IMR-90 (cell line): ENCODE results near the gene RBM42. TPM values are rescaled to one million over a fixed set of nuclear protein-coding genes. Genes with fewer than 3 reads are reported as not detected.
A peak's percentile ranks its signal among the peaks of the same experiment; 100 is the strongest.

Experiments used
- ATAC-seq: fragments of 200-7000 bp; cut with Tn5 transposase; 2 replicates; pipeline ENCODE4 v1.9.1; 2020; ENCODE audit warnings: low read depth, mild to moderate bottlenecking, moderate library complexity
- Bru-seq: library from RNA; stranded (reverse); fragments of 400-500 nt; gene quantifications from one replicate; lab custom pipeline; 2021; lab: Mats Ljungman, UMichigan
- BruChase-seq, 2 experiments: library from RNA; stranded (reverse); fragments of 400-500 nt; gene quantifications; one replicate each; lab custom pipeline; 2021; lab: Mats Ljungman, UMichigan
- BruUV-seq: library from RNA; stranded (reverse); fragments of 400-500 nt; replicated peaks from 2 replicates; lab custom pipeline; 2021; lab: Mats Ljungman, UMichigan
- CTCF ChIA-PET: fragments of 300-600 bp; formaldehyde crosslinking; extraction: SDS; loops from one replicate; lab custom pipeline; 2021; ENCODE audit warnings: antibody characterized with exemption; lab: Yijun Ruan, JAX
- POLR2A ChIA-PET: fragments of 300-600 bp; sonication (Branson Sonifier 250); formaldehyde crosslinking; loops from one replicate; lab custom pipeline; 2022; ENCODE audit warnings: antibody characterized with exemption; ENCODE audit not compliant: unreplicated experiment; lab: Charles Lee
- DNase-seq: peaks from one replicate; pipeline ENCODE4 v3.0.0; 2013
- H2AFZ ChIP-seq: replicated peaks from 2 replicates; pipeline ENCODE3; 2013; ENCODE audit warnings: low read length, mild to moderate bottlenecking; ENCODE audit not compliant: poor library complexity
- H2AK5ac ChIP-seq: 2 replicates; pipeline ENCODE4 v1.6.1; 2013; ENCODE audit warnings: low read depth, low read length, inconsistent platforms
- H2AK9ac ChIP-seq: replicated peaks from 2 replicates; pipeline ENCODE3; 2013; ENCODE audit warnings: mild to moderate bottlenecking, low read depth, low read length, moderate library complexity; ENCODE audit not compliant: poor library complexity
- H2BK120ac ChIP-seq: 2 replicates; pipeline ENCODE4 v1.6.1; 2013; ENCODE audit warnings: low read depth, low read length, inconsistent platforms
- H2BK15ac ChIP-seq: 3 replicates; pipeline ENCODE4 v1.6.1; 2013; ENCODE audit warnings: low read depth, low read length, inconsistent platforms
- H2BK20ac ChIP-seq: 2 replicates; pipeline ENCODE4 v1.6.1; 2013; ENCODE audit warnings: low read depth, mild to moderate bottlenecking, inconsistent platforms, low read length, moderate library complexity
- H2BK5ac ChIP-seq: 2 replicates; pipeline ENCODE4 v1.6.1; 2013; ENCODE audit warnings: mild to moderate bottlenecking, low read depth, low read length, inconsistent platforms; ENCODE audit not compliant: poor library complexity, severe bottlenecking
- H3K14ac ChIP-seq: replicated peaks from 2 replicates; pipeline ENCODE4 v1.6.1; 2013; ENCODE audit warnings: low read depth, low read length, inconsistent platforms
- H3K18ac ChIP-seq: 2 replicates; pipeline ENCODE4 v1.6.1; 2013; ENCODE audit warnings: low read depth, low read length, control low read depth
- H3K23ac ChIP-seq: 2 replicates; pipeline ENCODE4 v1.6.1; 2013; ENCODE audit warnings: low read depth, low read length, inconsistent platforms
- H3K27ac ChIP-seq: 2 replicates; pipeline ENCODE4 v1.5.1; 2013; ENCODE audit warnings: mild to moderate bottlenecking, control low read depth, low read length; ENCODE audit not compliant: insufficient read depth
- H3K27me3 ChIP-seq: 2 replicates; pipeline ENCODE4 v1.6.1; 2013; ENCODE audit warnings: low read length; ENCODE audit not compliant: control insufficient read depth, insufficient read depth
- H3K36me3 ChIP-seq: 2 replicates; pipeline ENCODE4 v1.6.1; 2013; ENCODE audit warnings: low read length, mixed read lengths; ENCODE audit not compliant: control insufficient read depth, insufficient read depth
- H3K4ac ChIP-seq: 2 replicates; pipeline ENCODE4 v1.6.1; 2013; ENCODE audit warnings: low read depth, low read length, inconsistent platforms
- H3K4me1 ChIP-seq: 2 replicates; pipeline ENCODE4 v1.6.1; 2013; ENCODE audit warnings: low read length, mixed read lengths; ENCODE audit not compliant: control insufficient read depth, insufficient read depth
- H3K4me2 ChIP-seq: 2 replicates; pipeline ENCODE4 v1.6.1; 2013; ENCODE audit warnings: low read depth, mild to moderate bottlenecking, control low read depth, low read length, moderate library complexity
- H3K4me3 ChIP-seq: 2 replicates; pipeline ENCODE4 v1.5.1; 2013; ENCODE audit warnings: low read depth, mild to moderate bottlenecking, control low read depth, low read length, moderate library complexity; ENCODE audit not compliant: insufficient read depth
- H3K56ac ChIP-seq: 2 replicates; pipeline ENCODE4 v1.6.1; 2013; ENCODE audit warnings: low read length, inconsistent platforms; ENCODE audit not compliant: insufficient read depth; ENCODE audit errors: extremely low read depth
- H3K79me1 ChIP-seq, 2 experiments: 2 replicates each; pipeline ENCODE4 v1.6.1; 2013; ENCODE audit warnings: low read length in 2 of 2, inconsistent platforms in 1 of 2, low read depth in 1 of 2
- H3K9ac ChIP-seq: 2 replicates; pipeline ENCODE4 v1.6.1; 2013; ENCODE audit warnings: low read depth, low read length, control low read depth
- H3K9me1 ChIP-seq: 2 replicates; pipeline ENCODE4 v1.6.1; 2013; ENCODE audit warnings: low read length, inconsistent platforms; ENCODE audit not compliant: insufficient read depth
- H3K9me3 ChIP-seq: 2 replicates; pipeline ENCODE4 v1.6.1; 2013; ENCODE audit warnings: low read length; ENCODE audit not compliant: control insufficient read depth, insufficient read depth
- H4K20me1 ChIP-seq: 2 replicates; pipeline ENCODE4 v1.6.1; 2013; ENCODE audit warnings: low read length, inconsistent platforms; ENCODE audit not compliant: insufficient read depth
- H4K5ac ChIP-seq: 2 replicates; pipeline ENCODE4 v1.6.1; 2013; ENCODE audit warnings: mild to moderate bottlenecking, low read depth, low read length, control low read depth
- H4K8ac ChIP-seq, 2 experiments: 2 replicates each; pipeline ENCODE4 v1.6.1; 2013; ENCODE audit warnings: low read depth in 2 of 2, low read length in 2 of 2, control low read depth in 1 of 2, inconsistent platforms in 1 of 2
- H4K91ac ChIP-seq: 2 replicates; pipeline ENCODE4 v1.6.1; 2013; ENCODE audit warnings: low read depth, low read length, inconsistent platforms; ENCODE audit not compliant: insufficient read depth
- BHLHE40 ChIP-seq: fragments of 150-350 bp; IDR thresholded peaks from 2 replicates; pipeline ENCODE4 v1.6.1; 2016; ENCODE audit warnings: mild to moderate bottlenecking, low read depth, low read length
- CEBPB ChIP-seq: IDR thresholded peaks from 2 replicates; pipeline ENCODE4 v1.6.1; 2012; ENCODE audit warnings: low read depth, low read length, improper control_type of control experiment
- CHD1 ChIP-seq: IDR thresholded peaks from 2 replicates; pipeline ENCODE4 v1.6.1; 2012; ENCODE audit warnings: low read depth, low read length, improper control_type of control experiment
- CTCF ChIP-seq: conservative IDR thresholded peaks from 2 replicates; pipeline ENCODE4 v1.5.1; 2012; ENCODE audit warnings: mild to moderate bottlenecking, low read depth, low read length, improper control_type of control experiment
- FOS ChIP-seq: fragments of 150-350 bp; IDR thresholded peaks from 2 replicates; pipeline ENCODE4 v1.6.1; 2016; ENCODE audit warnings: low read depth, low read length
- MAFK ChIP-seq: IDR thresholded peaks from 2 replicates; pipeline ENCODE4 v1.6.1; 2012; ENCODE audit warnings: low read depth, low read length, improper control_type of control experiment
- MAZ ChIP-seq: IDR thresholded peaks from 2 replicates; pipeline ENCODE4 v1.6.1; 2012; ENCODE audit warnings: low read depth, mild to moderate bottlenecking, low read length, improper control_type of control experiment, moderate library complexity, borderline replicate concordance
- MXI1 ChIP-seq: IDR thresholded peaks from 2 replicates; pipeline ENCODE4 v1.6.1; 2012; ENCODE audit warnings: low read depth, mild to moderate bottlenecking, low read length, moderate library complexity, borderline replicate concordance
- NFE2L2 ChIP-seq: fragments of 150-350 bp; IDR thresholded peaks from 2 replicates; pipeline ENCODE4 v1.6.1; 2016; ENCODE audit warnings: low read depth, mild to moderate bottlenecking, low read length
- POLR2A ChIP-seq: IDR thresholded peaks from 2 replicates; pipeline ENCODE4 v1.6.1; 2012; ENCODE audit warnings: mild to moderate bottlenecking, low read depth, low read length
- RAD21 ChIP-seq: IDR thresholded peaks from 2 replicates; pipeline ENCODE4 v1.6.1; 2012; ENCODE audit warnings: low read length, improper control_type of control experiment
- RCOR1 ChIP-seq: IDR thresholded peaks from 2 replicates; pipeline ENCODE4 v1.6.1; 2012; ENCODE audit warnings: mild to moderate bottlenecking, low read length, improper control_type of control experiment; ENCODE audit not compliant: insufficient replicate concordance
- RFX5 ChIP-seq: IDR thresholded peaks from 2 replicates; pipeline ENCODE4 v1.8.0; 2012; ENCODE audit warnings: low read depth, mild to moderate bottlenecking, low read length, moderate library complexity
- SMC3 ChIP-seq: fragments of 150-350 bp; IDR thresholded peaks from 2 replicates; pipeline ENCODE4 v1.6.1; 2016; ENCODE audit warnings: low read depth, mild to moderate bottlenecking, antibody characterized with exemption, low read length, moderate library complexity
- whole genome bisulfite sequencing, 2 experiments: methylation state at CpG; one replicate each; pipeline versions ENCODE4 v1.1.5 to v1.1.7; 2013; ENCODE audit warnings: missing lambda C conversion rate in 2 of 2; ENCODE audit not compliant: insufficient read length in 1 of 2; ENCODE audit errors: extremely low coverage in 2 of 2; 5-methylcytosine and 5-hydroxymethylcytosine counted together
- dilution Hi-C: fragments of 300-500 bp; cut with HindIII; formaldehyde crosslinking; loops from one replicate; pipeline ENCODE4 v1.14.3; 2018; ENCODE audit warnings: low sequenced_read_pairs; ENCODE audit not compliant: unreplicated experiment
- in situ Hi-C: fragments of 300-500 bp; cut with MboI; formaldehyde crosslinking; loops from 3 replicates; pipeline ENCODE4 v1.14.3; 2019; ENCODE audit warnings: low sequenced_read_pairs, inconsistent platforms, mixed read lengths
- intact Hi-C: fragments of 100-400 bp; cut with micrococcal nuclease; formaldehyde crosslinking; loops from 2 replicates; pipeline ENCODE4 v1.10.0; 2022
- long read RNA-seq: library from polyadenylated mRNA; unstranded; transcript quantifications from one replicate; pipeline ENCODE4 v2.0.0, GENCODE V29; 2021; ENCODE audit not compliant: unreplicated experiment
- polyA plus RNA-seq, 3 experiments: library from polyadenylated mRNA; depleted of rRNA; stranded (reverse); fragments of >200 nt; gene quantifications; 2 replicates each; pipeline ENCODE4 v1.2.3, GENCODE V29; 2012; ENCODE audit warnings: low replicate concordance in 1 of 3
- total RNA-seq: library from RNA; depleted of rRNA; stranded (reverse); fragments of >200 nt; gene quantifications from 2 replicates; pipeline ENCODE4 v1.2.3, GENCODE V29; 2012; rRNA removed

RBM42 gene
- total RNA-seq, result 19.0 and 20.6 TPM in 2 replicates
- polyA plus RNA-seq (2012; rRNA removed), result 41.5 and 53.9 TPM in 2 replicates
- polyA plus RNA-seq (2012; cell fraction: cytosol; rRNA removed), result 95.1 and 95.9 TPM in 2 replicates
- polyA plus RNA-seq (2012; cell fraction: nucleus; rRNA removed; ENCODE audit: low replicate concordance), result 33.8 and 61.0 TPM in 2 replicates
- Bru-seq, nascent RNA, result percentile 69 among the genes with signal in this experiment
- percentile 64 among the genes with signal in this experiment for BruChase-seq, experiment 1, labeled RNA remaining after a 6-hour chase
- BruChase-seq, experiment 2, labeled RNA remaining after a 2-hour chase, result percentile 53 among the genes with signal in this experiment
- long read RNA-seq, transcript RBM42-201 (10 exons, 1,680 nt), result major isoform, 45 of 150 reads
- long read RNA-seq, partial matches to known transcripts, result 28 of 150 reads
- long read RNA-seq, other reads (novel, unspliced or antisense), result 76 of 150 reads

- peak within 1 kb of the TSS; percentile 26; the same call in 1 of the 2 replicates for H3K23ac ChIP-seq
- H4K20me1 ChIP-seq, result no peaks in the 10 kb centered on the region
- CTCF ChIA-PET, result no interaction called here
- H3K36me3 ChIP-seq, result peaks cover 33% of the 10 kb centered on the region
- peak within 1 kb of the TSS; percentile 64 for H4K91ac ChIP-seq
- H3K4ac ChIP-seq, result peak within 1 kb of the TSS; percentile 66
- H2AK5ac ChIP-seq, result peak within 1 kb of the TSS; percentile 88
- H3K79me1 ChIP-seq, result peaks cover 12 to 24% of the 10 kb centered on the region in 2 experiments
- peak within 1 kb of the TSS; percentile 100 for H3K4me2 ChIP-seq
- H2BK120ac ChIP-seq, result peak within 1 kb of the TSS; percentile 18; the same call in 1 of the 2 replicates
- no peaks in the 10 kb centered on the region for H3K27me3 ChIP-seq
- H3K4me3 ChIP-seq, result peak within 1 kb of the TSS; percentile 65
- peak within 1 kb of the TSS; percentile 82 for H3K9ac ChIP-seq
- WGBS, 2 experiments, result 0% methylated on average over 35 of the region's 56 CpGs; no CpG with 5 or more reads in 1 of the 2 experiments
- intact Hi-C loops, result loop anchor here (2.0 to 5.0 kb wide), 2 partner anchors 81 to 276 kb away; partner anchors contain the start of gene TMEM147
- ATAC-seq, result peak; percentile 100
- H3K9me1 ChIP-seq, result 0 out of 2 replicates have a peak, but pooled peaks cover 2% of the 10 kb centered on the region
- H2AK9ac ChIP-seq, result peak within 1 kb of the TSS; percentile 91
- H4K8ac ChIP-seq, result peak within 1 kb of the TSS; percentile 94 to 98
- peak within 1 kb of the TSS; percentile 92 for H2AFZ ChIP-seq
- H3K27ac ChIP-seq, result peak within 1 kb of the TSS; percentile 66
- no peak within 1 kb of the TSS for H2BK15ac ChIP-seq
- H3K18ac ChIP-seq, result no peak within 1 kb of the TSS
- H2BK20ac ChIP-seq, result no peak within 1 kb of the TSS
- peak within 1 kb of the TSS; percentile 80 for H3K56ac ChIP-seq
- H4K5ac ChIP-seq, result peak within 1 kb of the TSS; percentile 77
- no peaks in the 10 kb centered on the region for H3K9me3 ChIP-seq
- peak; percentile 99 for DNase-seq
- in situ Hi-C loops, result no loop called here
- dilution Hi-C loops, result no loop called here
- POLR2A ChIA-PET, result no interaction called here
- H2BK5ac ChIP-seq, result peak within 1 kb of the TSS; percentile 27
- H3K14ac ChIP-seq, result peak within 1 kb of the TSS; percentile 77
- TF ChIP-seq SMC3 (no peak), CEBPB (0 out of 2 replicates have a peak, but pooled peaks have one; percentile 4), RAD21 (no peak), MXI1 (peak; percentile 74), CHD1 (no peak), CTCF (no peak), NFE2L2 (peak; percentile 48), MAFK (no peak), MAZ (peak; percentile 90), BHLHE40 (peak; percentile 12; the same call in 1 of the 2 replicates), RCOR1 (no peak), FOS (peak; percentile 83), RFX5 (peak; percentile 79), POLR2A (peak; percentile 80; the same call in 1 of the 2 replicates)
- peaks cover 2% of the 10 kb centered on the region; the same call in 1 of the 2 replicates for H3K4me1 ChIP-seq
- BruUV-seq, result no TSS peak
Observed at GRCh38 chr19:35628565-35629331, at the start of gene RBM42. TSS of gene RBM42 (plus strand) at chr19:35629036. CDS start at chr19:35629154, 118 bp downstream.
